Breast epithelium (tissue), 3 donors: ENCODE data around the gene MSRB1.

Experiments used
- POLR2AphosphoS5 ChIP-seq, 3 donors: sonication (generic); formaldehyde crosslinking; IDR thresholded peaks; one replicate each; pipeline ENCODE4 v1.6.1; 2017; ENCODE audit warnings: antibody characterized with exemption in 3 of 3
- TF ChIP-seq, protein P1 (sequence below), 3 donors: fragments of 450-650 bp; IDR thresholded peaks; one replicate each; pipeline ENCODE4 v1.5.1; 2016 to 2017; ENCODE audit warnings: antibody characterized with exemption in 3 of 3, mild to moderate bottlenecking in 3 of 3, moderate library complexity in 3 of 3

DNA sequence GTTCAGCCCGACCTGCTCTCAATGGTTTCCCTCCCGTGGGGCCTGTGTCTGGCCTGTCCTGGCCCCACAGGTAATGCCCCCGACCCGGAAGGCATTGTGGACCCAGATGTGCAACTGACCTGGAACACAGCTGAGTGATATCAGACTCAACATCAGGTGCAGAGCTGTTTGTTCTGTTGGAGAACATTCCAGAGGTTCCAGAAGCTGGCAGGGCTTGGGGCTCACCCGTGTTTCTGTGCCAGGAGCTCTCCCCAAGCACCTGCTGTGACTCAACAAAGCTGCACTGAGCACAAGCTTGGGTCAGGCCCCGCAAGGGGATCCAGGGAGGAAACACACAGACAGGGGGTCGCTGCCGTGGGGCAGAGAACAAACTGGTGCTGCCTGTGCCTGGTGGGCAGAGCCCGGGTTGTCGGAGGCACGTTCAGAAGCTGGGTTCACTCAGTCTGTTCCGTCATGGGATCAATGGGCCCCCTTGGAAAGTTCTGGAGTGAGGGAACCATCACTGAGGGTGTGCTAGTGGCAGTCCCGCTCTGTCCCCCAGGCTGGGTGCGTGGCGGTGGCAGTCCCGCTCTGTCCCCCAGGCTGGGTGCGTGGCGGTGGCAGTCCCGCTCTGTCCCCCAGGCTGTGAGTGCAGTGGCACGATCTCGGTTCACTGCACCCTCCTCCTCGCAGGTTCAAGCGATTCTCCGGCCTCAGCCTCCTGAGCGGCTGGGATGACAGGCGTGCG, 46.9 kb downstream of the MSRB1 start:
- TF ChIP-seq, protein P1, sequence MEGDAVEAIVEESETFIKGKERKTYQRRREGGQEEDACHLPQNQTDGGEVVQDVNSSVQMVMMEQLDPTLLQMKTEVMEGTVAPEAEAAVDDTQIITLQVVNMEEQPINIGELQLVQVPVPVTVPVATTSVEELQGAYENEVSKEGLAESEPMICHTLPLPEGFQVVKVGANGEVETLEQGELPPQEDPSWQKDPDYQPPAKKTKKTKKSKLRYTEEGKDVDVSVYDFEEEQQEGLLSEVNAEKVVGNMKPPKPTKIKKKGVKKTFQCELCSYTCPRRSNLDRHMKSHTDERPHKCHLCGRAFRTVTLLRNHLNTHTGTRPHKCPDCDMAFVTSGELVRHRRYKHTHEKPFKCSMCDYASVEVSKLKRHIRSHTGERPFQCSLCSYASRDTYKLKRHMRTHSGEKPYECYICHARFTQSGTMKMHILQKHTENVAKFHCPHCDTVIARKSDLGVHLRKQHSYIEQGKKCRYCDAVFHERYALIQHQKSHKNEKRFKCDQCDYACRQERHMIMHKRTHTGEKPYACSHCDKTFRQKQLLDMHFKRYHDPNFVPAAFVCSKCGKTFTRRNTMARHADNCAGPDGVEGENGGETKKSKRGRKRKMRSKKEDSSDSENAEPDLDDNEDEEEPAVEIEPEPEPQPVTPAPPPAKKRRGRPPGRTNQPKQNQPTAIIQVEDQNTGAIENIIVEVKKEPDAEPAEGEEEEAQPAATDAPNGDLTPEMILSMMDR (IDR thresholded peaks at IDR 0.05): no peak
- no peak for TF ChIP-seq POLR2AphosphoS5 (IDR thresholded peaks at IDR 0.05)
